ENCODE data around the gene BCOR.

BCOR gene

DNA sequence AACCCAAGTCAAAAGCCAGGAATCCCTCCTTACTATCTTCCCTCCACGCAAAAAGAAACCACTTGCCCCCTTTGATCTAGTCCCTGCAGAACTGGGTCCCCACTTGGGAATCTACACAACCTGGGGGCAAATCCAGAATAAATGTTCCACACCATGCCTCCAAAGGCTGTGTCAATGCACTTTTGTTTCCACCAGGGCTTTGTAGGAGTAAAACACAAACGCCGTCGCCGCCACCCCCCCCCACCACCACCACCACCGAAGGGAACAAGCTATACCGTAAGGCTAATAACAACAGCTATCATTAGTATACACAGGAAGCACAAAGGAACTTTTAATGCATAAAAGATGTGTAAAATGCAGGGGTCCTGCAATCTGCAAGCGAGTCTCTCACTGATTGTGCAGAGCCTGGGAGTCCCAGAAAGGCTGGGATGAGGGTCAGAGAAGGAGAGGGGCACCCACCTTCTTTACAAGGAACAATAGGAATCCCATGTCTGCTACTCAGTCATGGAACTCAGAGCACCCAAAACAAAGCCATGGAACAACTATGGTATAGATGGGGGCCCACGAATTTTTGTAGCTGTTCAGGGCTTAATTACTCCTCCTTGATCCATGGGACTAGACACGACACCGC lies 13.2 kb downstream of the BCOR start:
- DNase-seq (ENCODE audit: low read depth in 2 of 2), result no peak

DNA sequence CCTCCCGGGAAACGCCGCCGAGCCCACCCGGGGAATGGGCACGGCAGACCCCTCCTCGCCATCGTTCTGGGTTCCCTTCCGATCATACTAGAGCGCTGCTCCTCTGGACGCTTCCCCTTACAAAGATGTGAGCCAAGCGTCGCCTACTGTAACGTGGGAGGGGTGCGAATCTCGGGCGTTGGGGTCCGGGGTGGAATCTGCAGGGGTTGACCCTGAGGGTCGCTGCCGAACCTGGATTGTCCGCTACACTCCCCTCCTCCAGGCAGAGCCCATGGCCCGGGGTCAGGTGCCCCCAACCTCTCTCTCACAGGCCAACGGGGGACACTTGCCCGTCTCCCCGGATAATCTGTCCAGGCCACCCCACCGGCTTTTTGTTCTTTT lies 13.8 kb downstream of the BCOR start:
- no peak for DNase-seq (ENCODE audit: low read depth in 2 of 2)

- DNase-seq (ENCODE audit: low read depth in 2 of 2), result no peak
Measured at GRCh38 chrX:40083120-40083978, 14.4 kb downstream of the BCOR start.

- no peak for DNase-seq (ENCODE audit: low read depth in 2 of 2)
Measured at GRCh38 chrX:40082447-40083119, 15.2 kb downstream of the BCOR start.

DNA sequence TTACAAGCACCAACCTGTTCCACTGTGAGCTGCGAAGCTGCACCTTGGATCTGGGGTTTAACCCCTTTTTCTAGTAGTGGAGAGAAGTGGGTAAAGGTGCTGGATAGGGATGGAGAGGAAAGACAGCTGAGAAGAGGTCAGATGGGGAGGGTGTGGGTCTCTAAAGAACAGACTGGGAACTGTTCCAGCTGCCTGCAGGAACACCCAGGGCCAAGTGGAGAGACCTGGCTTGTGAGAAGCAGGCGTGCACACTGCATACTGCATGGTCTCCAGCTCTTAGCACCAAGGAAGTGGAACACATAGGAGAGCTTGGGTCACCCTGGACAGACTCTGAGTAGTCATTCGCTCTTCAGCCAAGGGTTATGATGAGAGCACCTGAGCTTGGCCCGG lies 16.1 kb downstream of the BCOR start:
- no peak for DNase-seq (ENCODE audit: low read depth in 2 of 2)

DNA sequence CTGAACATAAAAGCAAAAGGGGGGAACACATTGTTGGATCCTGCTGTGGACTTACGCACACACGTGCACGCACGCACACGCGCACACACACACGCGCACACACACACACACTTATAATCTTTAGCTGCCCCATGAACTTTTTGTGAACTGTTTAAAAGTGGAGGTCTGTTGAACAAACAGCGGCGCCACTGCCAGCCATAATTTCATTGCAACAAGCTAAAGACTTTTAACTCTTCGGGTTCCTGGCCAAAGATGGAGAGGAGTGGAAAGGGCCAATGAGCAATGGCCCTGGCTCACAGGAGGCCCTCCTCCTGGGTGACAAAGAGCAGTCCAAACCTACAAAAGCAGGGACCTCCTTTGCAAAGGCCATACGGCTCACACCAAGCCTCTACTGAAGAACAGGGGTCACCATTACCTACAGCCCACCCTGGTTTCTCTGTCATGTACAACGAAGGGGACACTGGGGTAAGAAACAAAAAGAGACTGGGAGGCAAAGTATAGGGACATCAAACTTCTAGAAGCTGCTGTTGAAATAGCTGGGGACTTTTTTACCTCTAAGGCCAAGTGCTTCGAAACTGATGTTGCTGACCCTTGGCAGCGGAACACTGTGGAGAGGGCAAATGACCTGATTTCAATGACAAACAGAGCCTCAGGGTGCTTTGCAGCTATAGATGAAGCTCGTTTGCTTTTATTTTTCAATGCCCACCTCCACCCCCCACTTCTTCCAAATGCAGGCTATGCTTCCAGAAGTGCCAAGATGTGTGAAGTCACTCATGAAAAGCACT lies 16.7 kb downstream of the BCOR start:
- no peak for DNase-seq (ENCODE audit: low read depth in 2 of 2)

DNA sequence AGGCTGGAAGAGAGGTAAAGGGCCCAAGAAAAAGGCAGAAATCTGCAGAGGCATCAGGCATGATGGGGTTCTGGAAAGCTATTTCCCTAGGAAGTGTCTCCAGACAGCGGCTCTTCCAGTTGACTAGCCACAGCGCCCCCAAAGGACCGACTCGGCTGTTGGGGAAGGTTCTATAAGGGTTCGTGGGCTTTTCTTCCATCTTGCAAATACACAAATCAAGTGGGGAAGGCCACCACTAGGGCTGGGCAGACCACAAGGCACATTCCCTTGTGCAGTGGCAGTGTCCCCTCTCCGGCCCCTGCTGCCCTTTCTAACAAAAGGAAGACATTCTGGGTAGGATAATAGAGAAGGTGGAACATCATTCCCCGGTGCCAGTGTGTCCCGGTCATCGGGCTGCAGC lies 18.2 kb downstream of the BCOR start:
- no peak for DNase-seq (ENCODE audit: low read depth in 2 of 2)

DNA sequence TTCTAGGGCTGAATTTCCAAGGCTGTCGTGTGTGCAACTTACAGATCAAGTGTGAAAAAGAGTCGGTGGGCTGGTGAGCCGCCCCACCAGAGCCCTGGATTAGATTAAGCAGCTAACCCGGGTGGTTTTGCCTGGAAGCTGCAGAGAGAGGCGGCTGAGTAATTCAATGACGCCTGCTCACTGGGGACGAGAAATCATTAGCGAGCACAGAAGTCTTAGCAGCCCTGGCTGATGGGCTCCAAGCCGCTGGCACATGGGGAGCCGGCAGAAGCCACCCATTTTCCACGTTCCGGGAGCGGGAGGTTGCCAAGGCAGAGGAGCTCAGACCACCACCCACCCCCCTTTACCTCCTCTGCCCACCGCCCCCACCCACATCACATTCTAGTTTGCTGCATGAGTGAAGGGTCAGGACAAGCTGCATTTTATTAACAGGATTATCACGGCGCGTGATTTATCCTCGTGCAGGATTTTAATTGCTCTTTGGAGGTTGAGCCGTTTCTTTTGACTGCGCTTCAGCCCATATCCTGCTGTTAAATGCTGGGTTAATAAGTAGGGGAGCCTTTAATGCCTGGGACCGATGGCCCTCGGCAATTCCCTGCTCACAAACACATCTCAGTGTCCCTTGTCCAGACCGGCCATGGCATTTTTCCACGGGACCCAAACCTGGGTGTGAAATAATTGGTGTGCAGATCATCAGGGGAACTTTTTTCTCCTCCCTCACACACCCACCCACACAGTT lies 19.1 kb downstream of the BCOR start:
- no peak for DNase-seq (ENCODE audit: low read depth in 2 of 2)

DNA sequence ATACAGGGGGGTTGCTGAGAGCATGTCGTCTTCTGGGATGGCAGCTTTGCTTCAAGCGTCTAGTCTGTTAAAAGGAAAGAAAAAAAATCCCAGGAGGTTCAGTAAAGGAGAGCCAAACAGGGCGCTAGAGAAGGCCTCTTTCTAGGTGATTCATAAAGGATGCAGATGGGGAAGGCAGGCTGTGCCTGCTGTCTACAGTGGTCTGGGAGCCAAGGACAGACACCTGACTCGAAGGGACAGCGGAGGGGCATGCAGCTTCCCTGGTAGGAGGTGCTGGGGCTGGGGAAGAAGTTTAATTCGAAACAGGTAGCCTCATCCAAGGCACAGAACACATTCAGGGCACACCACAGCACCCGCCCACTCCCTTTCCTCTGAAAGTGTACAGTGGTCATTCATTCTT lies 19.9 kb downstream of the BCOR start:
- no peak for DNase-seq (ENCODE audit: low read depth in 2 of 2)

GRCh38 chrX:40076750-40077575 lies 20.8 kb downstream of the BCOR start:
- no peak for DNase-seq (ENCODE audit: low read depth in 2 of 2)

- no peak for DNase-seq (ENCODE audit: low read depth in 2 of 2)
Measured at GRCh38 chrX:40074959-40075332, 22.8 kb downstream of the BCOR start.

- DNase-seq (ENCODE audit: low read depth in 2 of 2), result no peak
Measured at GRCh38 chrX:40074080-40074958, 23.4 kb downstream of the BCOR start.

GRCh38 chrX:40073439-40074054 lies 24.2 kb downstream of the BCOR start:
- no peak for DNase-seq (ENCODE audit: low read depth in 2 of 2)

GRCh38 chrX:40072246-40072645 lies 25.5 kb downstream of the BCOR start:
- DNase-seq (ENCODE audit: low read depth in 2 of 2), result no peak

DNA sequence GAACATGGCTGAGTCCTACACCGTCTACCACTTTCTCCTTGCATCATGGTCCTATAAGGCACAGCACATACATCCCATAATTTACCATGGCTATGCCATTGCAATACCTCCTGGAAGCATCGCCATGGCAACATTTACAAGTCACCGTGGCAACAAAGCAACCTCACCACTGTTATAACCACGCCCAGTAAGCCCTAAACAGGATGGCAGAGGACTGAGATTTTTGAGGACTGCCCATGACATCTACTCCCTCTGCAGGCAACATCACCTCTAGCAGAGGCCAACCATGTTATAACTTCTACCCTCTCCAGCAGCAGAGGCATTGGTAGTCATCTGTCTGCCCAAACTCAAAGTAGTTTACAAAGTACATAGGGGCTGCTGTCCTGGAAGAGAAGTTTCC lies 29.7 kb downstream of the BCOR start:
- DNase-seq (ENCODE audit: low read depth in 2 of 2), result no peak

GRCh38 chrX:40066700-40067099 lies 31.1 kb downstream of the BCOR start:
- no peak for DNase-seq (ENCODE audit: low read depth in 2 of 2)

GRCh38 chrX:40065296-40066046 lies 32.3 kb downstream of the BCOR start:
- no peak for DNase-seq (ENCODE audit: low read depth in 2 of 2)

DNA sequence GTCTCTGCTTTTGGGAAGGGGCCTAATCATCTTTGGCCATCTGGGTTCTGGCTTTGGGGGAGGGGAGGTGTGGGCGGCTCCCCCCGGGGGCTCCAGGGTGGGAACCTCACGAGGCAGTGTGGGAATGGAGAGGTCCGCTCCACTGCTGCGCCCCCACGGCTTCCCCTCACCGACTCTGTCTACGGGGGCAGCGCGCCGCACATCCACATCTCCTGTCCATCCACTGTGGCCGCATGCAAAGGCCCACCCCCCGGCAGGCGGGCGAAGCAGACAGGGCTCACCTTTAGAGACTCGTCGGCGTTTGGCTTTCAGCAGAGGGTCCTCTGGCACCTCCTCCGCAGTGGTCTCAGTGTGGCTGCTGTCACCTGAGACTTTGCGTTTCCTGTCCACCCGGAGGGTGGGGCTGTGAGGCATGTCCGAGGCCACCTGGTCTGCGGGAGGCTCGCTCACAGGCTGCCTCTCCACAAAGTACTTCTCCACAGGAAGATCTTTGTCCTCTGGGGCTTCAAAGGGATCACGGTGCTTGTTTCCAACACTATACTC lies 33.6 kb downstream of the BCOR start:
- DNase-seq (ENCODE audit: low read depth in 2 of 2), result no peak

Measured in stimulated activated CD4-positive, alpha-beta T cell treated with anti-CD3 and anti-CD28 coated beads, Interleukin-1b, Interleukin-23, amount 100 ng/mL, for 1 hour (primary cell).